GM06990 (cell line): ENCODE data around the gene SNAPIN.

Experiments
- DNase-seq: peaks from one replicate; pipeline ENCODE4 v3.0.0-alpha.2; 2011; ENCODE audit not compliant: insufficient read length; ENCODE audit errors: extremely low read depth
- H3K27me3 ChIP-seq: replicated peaks from 2 replicates; pipeline ENCODE4 v1.6.0; 2011; ENCODE audit warnings: low read length; ENCODE audit not compliant: control insufficient read depth, insufficient read depth
- H3K36me3 ChIP-seq: 2 replicates; pipeline ENCODE4 v1.5.1; 2011; ENCODE audit warnings: low read length; ENCODE audit not compliant: control insufficient read depth, insufficient read depth
- H3K4me3 ChIP-seq: replicated peaks from 2 replicates; pipeline ENCODE4 v1.5.1; 2011; ENCODE audit warnings: low read depth, mild to moderate bottlenecking, control low read depth, low read length
- TF ChIP-seq, protein P1 (sequence below): IDR thresholded peaks from 2 replicates; pipeline ENCODE4 v1.5.1; 2011; ENCODE audit warnings: low read length, control low read depth, mild to moderate bottlenecking, inconsistent platforms; ENCODE audit not compliant: insufficient read depth, poor library complexity, severe bottlenecking

The SNAPIN gene

GRCh38 chr1:153678519-153679336, 20.2 kb downstream of the SNAPIN start, which contains the start of gene NPR1:
TSS of gene NPR1 (plus strand) at chr1:153678688. CDS start at chr1:153679109, 421 bp downstream.
- peak within 1 kb of the TSS; percentile 39 for H3K4me3 ChIP-seq
- TF ChIP-seq, protein P1, sequence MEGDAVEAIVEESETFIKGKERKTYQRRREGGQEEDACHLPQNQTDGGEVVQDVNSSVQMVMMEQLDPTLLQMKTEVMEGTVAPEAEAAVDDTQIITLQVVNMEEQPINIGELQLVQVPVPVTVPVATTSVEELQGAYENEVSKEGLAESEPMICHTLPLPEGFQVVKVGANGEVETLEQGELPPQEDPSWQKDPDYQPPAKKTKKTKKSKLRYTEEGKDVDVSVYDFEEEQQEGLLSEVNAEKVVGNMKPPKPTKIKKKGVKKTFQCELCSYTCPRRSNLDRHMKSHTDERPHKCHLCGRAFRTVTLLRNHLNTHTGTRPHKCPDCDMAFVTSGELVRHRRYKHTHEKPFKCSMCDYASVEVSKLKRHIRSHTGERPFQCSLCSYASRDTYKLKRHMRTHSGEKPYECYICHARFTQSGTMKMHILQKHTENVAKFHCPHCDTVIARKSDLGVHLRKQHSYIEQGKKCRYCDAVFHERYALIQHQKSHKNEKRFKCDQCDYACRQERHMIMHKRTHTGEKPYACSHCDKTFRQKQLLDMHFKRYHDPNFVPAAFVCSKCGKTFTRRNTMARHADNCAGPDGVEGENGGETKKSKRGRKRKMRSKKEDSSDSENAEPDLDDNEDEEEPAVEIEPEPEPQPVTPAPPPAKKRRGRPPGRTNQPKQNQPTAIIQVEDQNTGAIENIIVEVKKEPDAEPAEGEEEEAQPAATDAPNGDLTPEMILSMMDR = no peak
- H3K27me3 ChIP-seq = no peaks in the 10 kb centered on the region; the same call in 1 of the 2 replicates
- no peaks in the 10 kb centered on the region for H3K36me3 ChIP-seq
- peak; percentile 25 for DNase-seq

GRCh38 chr1:153679337-153680119, 21.0 kb downstream of the SNAPIN start:
- peak; percentile 27 for DNase-seq
- H3K4me3 ChIP-seq = peak overlapping the region; percentile 40

GRCh38 chr1:153680120-153680403, 21.6 kb downstream of the SNAPIN start:
- Histone ChIP-seq H3K4me3 (no peak overlapping the region), H3K27me3 (no peaks in the 10 kb centered on the region; the same call in 1 of the 2 replicates), H3K36me3 (no peaks in the 10 kb centered on the region)
- no peak for DNase-seq
- TF ChIP-seq, protein P1 = no peak

More at GRCh38 chr1:153679337-153680119, 21.0 kb downstream of the SNAPIN start:
- no peaks in the 10 kb centered on the region for H3K36me3 ChIP-seq
- TF ChIP-seq, protein P1 = no peak
- no peaks in the 10 kb centered on the region; the same call in 1 of the 2 replicates for H3K27me3 ChIP-seq

GRCh38 chr1:153682730-153683129, 24.2 kb downstream of the SNAPIN start:
- TF ChIP-seq, protein P1 = no peak
- no peak for DNase-seq
- H3K36me3 ChIP-seq = no peaks in the 10 kb centered on the region
- no peak overlapping the region for H3K4me3 ChIP-seq
- peaks cover 1% of the 10 kb centered on the region for H3K27me3 ChIP-seq

- no peak overlapping the region for H3K4me3 ChIP-seq
- DNase-seq = no peak
Measured at GRCh38 chr1:153683854-153684253, 25.4 kb downstream of the SNAPIN start.

More at GRCh38 chr1:153683854-153684253, 25.4 kb downstream of the SNAPIN start:
- Histone ChIP-seq H3K36me3 (no peaks in the 10 kb centered on the region), H3K27me3 (peaks cover 1% of the 10 kb centered on the region)
- TF ChIP-seq, protein P1 = no peak
